Measurements from ENCODE around the gene CSH2. TPM values are rescaled to one million over a fixed set of nuclear protein-coding genes. Genes with fewer than 3 reads are reported as not detected.
"Not testable (repeated sequence)": the region's sequence is repeated elsewhere in the genome, so short reads cannot be mapped to it uniquely, and the experiment has no call there.

Gene CSH2
- total RNA-seq, 4 donors from 2014 or later, result not detected

DNA sequence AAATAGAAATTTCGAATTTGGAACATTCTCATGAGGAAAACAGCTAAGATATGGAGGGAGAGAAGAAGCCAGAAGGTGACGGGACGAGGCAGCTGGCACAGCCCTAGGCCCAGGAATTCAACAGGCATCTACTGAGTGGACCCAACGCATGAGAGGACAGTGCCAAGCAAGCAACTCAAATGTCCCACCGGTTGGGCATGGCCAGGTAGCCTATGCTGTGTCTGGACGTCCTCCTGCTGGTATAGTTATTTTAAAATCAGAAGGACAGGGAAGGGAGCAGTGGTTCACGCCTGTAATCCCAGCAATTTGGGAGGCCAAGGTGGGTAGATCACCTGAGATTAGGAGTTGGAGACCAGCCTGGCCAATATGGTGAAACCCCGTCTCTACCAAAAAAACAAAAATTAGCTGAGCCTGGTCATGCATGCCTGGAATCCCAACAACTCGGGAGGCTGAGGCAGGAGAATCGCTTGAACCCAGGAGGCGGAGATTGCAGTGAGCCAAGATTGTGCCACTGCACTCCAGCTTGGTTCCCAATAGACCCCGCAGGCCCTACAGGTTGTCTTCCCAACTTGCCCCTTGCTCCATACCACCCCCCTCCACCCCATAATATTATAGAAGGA is 43.2 kb upstream of the CSH2 start:
- DNase-seq (ENCODE audit: low spot score in 2 of 2), result no peak

GRCh38 chr17:63915753-63916152 is 42.3 kb upstream of the CSH2 start:
- not testable (repeated sequence) for H3K27ac ChIP-seq; H3K36me3 ChIP-seq; H3K4me3 ChIP-seq; H3K9me3 ChIP-seq; DNase-seq (ENCODE audit: low spot score in 2 of 2); H3K4me1 ChIP-seq
- peaks cover 0 to 12% of the 10 kb centered on the region in 2 donors for H3K27me3 ChIP-seq
- WGBS, 2 donors, result 79% methylated on average over 10 of the region's 10 CpGs

More for the DNA sequence above, 43.2 kb upstream of the CSH2 start:
- Histone ChIP-seq H3K9me3 (no peaks in the 10 kb centered on the region), H3K4me3 (no peak overlapping the region), H3K27ac (no peak overlapping the region), H3K36me3 (no peaks in the 10 kb centered on the region), H3K27me3 (peaks cover 0 to 4% of the 10 kb centered on the region in 2 donors), H3K4me1 (peaks cover 0 to 7% (median 0%) of the 10 kb centered on the region in 4 donors)
- TF ChIP-seq EP300 (IDR thresholded peaks at IDR 0.05) (no peak), POLR2A (IDR thresholded peaks at IDR 0.05) (no peak)
- TF ChIP-seq, protein P1, sequence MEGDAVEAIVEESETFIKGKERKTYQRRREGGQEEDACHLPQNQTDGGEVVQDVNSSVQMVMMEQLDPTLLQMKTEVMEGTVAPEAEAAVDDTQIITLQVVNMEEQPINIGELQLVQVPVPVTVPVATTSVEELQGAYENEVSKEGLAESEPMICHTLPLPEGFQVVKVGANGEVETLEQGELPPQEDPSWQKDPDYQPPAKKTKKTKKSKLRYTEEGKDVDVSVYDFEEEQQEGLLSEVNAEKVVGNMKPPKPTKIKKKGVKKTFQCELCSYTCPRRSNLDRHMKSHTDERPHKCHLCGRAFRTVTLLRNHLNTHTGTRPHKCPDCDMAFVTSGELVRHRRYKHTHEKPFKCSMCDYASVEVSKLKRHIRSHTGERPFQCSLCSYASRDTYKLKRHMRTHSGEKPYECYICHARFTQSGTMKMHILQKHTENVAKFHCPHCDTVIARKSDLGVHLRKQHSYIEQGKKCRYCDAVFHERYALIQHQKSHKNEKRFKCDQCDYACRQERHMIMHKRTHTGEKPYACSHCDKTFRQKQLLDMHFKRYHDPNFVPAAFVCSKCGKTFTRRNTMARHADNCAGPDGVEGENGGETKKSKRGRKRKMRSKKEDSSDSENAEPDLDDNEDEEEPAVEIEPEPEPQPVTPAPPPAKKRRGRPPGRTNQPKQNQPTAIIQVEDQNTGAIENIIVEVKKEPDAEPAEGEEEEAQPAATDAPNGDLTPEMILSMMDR (IDR thresholded peaks at IDR 0.05), result no peak
- 82 to 86% methylated on average over 12 of the region's 12 CpGs for whole genome bisulfite sequencing, 2 donors

- Histone ChIP-seq H3K9me3 (no peaks in the 10 kb centered on the region), H3K36me3 (no peaks in the 10 kb centered on the region), H3K27ac (no peak overlapping the region), H3K4me1 (peaks cover 0 to 6% (median 0%) of the 10 kb centered on the region in 4 donors), H3K4me3 (no peak overlapping the region), H3K27me3 (peaks cover 0 to 21% of the 10 kb centered on the region in 2 donors)
- DNase-seq (ENCODE audit: low spot score in 2 of 2), result no peak
- WGBS, 2 donors, result 93 to 94% methylated on average over 2 to 7 of the region's 7 CpGs
- TF ChIP-seq EP300 (IDR thresholded peaks at IDR 0.05) (no peak), POLR2A (IDR thresholded peaks at IDR 0.05) (no peak)
- TF ChIP-seq, protein P1 (IDR thresholded peaks at IDR 0.05), result no peak
Measured at GRCh38 chr17:63914471-63914870, 41.0 kb upstream of the CSH2 start.

DNA sequence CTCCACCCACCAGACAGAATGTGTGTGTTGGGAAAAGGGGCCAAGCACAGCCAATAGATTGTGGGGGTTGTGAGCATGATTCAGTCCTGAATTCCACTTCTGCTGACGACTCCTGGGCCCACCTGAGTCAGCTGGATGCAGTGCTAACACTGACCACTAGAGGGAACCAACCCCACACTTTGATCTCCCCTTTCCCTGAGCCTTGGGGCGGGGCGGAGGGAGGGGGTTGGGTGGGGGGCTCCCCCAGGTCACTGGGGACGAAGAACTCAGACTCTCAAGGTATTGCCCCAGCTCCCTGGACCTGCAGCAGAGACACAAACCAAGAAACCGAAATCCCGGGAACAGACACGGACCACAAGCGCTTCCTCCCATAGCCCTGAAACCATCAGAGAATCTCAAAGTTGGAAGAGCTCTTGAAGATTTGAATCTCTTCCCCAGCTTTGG is 38.2 kb upstream of the CSH2 start:
- Histone ChIP-seq H3K4me1 (no peaks in the 10 kb centered on the region), H3K9me3 (no peaks in the 10 kb centered on the region), H3K36me3 (no peaks in the 10 kb centered on the region), H3K27ac (no peak overlapping the region), H3K4me3 (no peak overlapping the region), H3K27me3 (peaks cover 0 to 16% of the 10 kb centered on the region in 2 donors)
- no peak for TF ChIP-seq POLR2A (IDR thresholded peaks at IDR 0.05)
- no peak for TF ChIP-seq EP300 (IDR thresholded peaks at IDR 0.05)
- TF ChIP-seq, protein P1 (IDR thresholded peaks at IDR 0.05), result peak; percentile 47 to 96 (median 85)
- 35 to 57% methylated on average over 6 to 8 of the region's 8 CpGs for WGBS, 2 donors
- DNase-seq (ENCODE audit: low spot score in 2 of 2), result peak in 1 of 2 donors; percentile 60

DNA sequence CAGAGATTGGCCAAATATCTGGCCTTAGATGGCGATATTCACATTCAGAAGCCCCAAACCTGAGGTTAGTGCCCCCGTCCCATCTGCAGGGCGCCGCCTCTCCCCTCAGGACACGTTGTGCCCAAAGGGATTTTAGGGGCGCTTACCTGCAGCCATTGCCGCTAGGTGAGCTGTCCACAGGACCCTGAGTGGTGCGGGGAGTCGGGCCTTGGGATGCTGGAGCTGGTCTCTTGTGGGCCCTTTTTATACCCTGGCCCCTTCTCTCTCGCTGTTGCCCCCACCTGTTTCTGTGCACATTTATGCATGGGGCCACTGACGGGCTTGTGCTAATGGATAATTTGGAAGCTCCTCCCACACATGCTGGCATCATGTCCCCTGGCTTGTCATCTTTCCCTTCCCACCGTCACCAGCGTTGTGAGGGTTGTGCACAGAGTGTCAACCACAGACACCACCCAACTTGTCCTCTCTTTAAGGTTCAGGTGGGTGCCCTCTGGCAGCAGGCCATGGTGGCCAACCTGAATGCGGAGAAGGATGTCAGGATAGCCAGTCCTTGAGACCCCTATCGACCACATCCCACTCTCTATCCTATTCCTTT is 37.7 kb upstream of the CSH2 start, which contains the start of gene CSHL1:
Gene CSHL1 (minus strand): TSS at position 218 of the 595 bp plus-strand sequence. CDS start 62 bp downstream, at position 156.
- TF ChIP-seq, protein P1 (IDR thresholded peaks at IDR 0.05), result no peak
- no peak for TF ChIP-seq EP300 (IDR thresholded peaks at IDR 0.05)
- TF ChIP-seq POLR2A (IDR thresholded peaks at IDR 0.05), result no peak
- no peak within 1 kb of the TSS for H3K4me3 ChIP-seq
- no peaks in the 10 kb centered on the region for H3K36me3 ChIP-seq
- no peak within 1 kb of the TSS for H3K27ac ChIP-seq
- DNase-seq (ENCODE audit: low spot score in 2 of 2), result no peak
- no peaks in the 10 kb centered on the region for H3K9me3 ChIP-seq
- no peaks in the 10 kb centered on the region for H3K4me1 ChIP-seq
- 54 to 76% methylated on average over 15 of the region's 15 CpGs for WGBS, 2 donors
- peaks cover 0 to 16% of the 10 kb centered on the region in 2 donors for H3K27me3 ChIP-seq

All from tibial nerve (tissue), 4 donors.